ENCODE measurements around the gene CACNA1H. TPM values are rescaled to one million over a fixed set of nuclear protein-coding genes. Genes with fewer than 3 reads are reported as not detected.

Gene CACNA1H
- total and polyA plus RNA-seq, 3 experiments from 2014 or later, result 0.31 to 0.42 (median 0.40) TPM

DNA sequence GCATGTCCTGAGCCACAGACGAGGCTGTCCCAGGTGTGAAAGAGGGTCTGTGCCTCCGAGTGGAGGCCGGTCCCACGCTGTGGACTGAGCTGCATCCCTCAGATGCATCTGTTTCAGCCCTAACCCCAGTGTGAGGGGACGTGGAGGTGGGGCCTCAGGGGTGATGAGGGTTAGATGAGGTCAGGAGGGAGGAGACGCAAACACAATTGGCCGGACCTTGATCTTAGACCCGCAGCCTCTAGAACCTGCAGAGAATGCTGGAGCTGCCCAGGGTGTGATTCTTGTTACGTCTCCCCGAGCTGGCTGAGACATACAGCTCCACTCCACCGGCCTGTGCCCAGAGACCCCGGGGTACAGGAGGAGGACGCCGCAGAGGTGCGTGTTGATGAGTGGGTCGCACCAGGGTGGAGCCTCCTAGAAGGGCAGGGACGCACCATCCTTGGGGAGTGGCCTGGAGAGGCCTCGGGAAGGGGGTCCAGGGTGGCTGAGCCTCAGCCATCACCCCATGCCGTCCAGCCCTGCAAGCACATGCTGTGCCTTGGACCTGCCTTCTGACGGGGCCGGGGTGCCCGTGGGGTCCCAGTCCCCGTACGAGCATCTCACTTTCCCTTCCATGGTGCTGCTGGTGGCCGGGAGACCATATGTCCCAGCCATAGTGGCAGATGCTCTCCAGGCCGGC lies 40.3 kb upstream of the CACNA1H start:
- no peak overlapping the region for H3K4me3 Mint-ChIP-seq
- H3K9me3 Mint-ChIP-seq, result no peaks in the 10 kb centered on the region
- no peak for DNase-seq
- H3K27me3 ChIP-seq (ENCODE audit: insufficient read depth, low read length, poor library complexity, severe bottlenecking), result no peaks in the 10 kb centered on the region
- no peak overlapping the region for H3K27ac Mint-ChIP-seq
- H3K9me3 ChIP-seq (ENCODE audit: low read length), result no peaks in the 10 kb centered on the region
- CTCF ChIA-PET, result interaction anchor here (0.6 kb wide), 1 partner anchor 10 kb away, joined by 3 read pairs; no protein-coding TSS in a partner anchor
- no peak overlapping the region for H3K27ac ChIP-seq (ENCODE audit: low read depth, low read length)
- no peaks in the 10 kb centered on the region for H3K36me3 Mint-ChIP-seq
- no peaks in the 10 kb centered on the region for H3K36me3 ChIP-seq (ENCODE audit: insufficient read depth, low read length)
- no peaks in the 10 kb centered on the region for H3K4me1 Mint-ChIP-seq
- POLR2A ChIA-PET, result no interaction called here
- H3K4me1 ChIP-seq (ENCODE audit: insufficient read depth, low read length), result no peaks in the 10 kb centered on the region
- H3K27me3 Mint-ChIP-seq, result peaks cover 3 to 4% of the 10 kb centered on the region in 2 donors
- no peak overlapping the region for H3K4me3 ChIP-seq (ENCODE audit: low read length)

DNA sequence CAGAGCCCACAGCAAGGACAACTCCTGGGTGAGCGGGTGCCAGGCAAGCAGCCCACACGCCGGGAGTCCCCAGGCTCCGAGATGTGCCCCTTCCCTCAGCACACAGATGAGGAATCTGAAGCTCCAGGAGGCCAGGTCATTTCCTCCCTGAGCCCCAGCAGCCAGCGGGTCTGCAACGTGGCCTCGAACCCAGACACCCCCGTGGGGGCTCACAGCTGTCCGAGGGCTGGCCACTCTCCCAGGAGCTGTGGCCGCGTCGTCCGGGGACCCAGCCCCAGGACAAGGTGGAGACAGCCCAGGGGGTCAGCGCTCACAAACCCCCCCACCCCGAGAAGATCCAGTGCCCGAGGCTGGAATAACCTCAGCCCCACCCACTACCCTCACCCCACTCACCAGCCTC lies 39.4 kb upstream of the CACNA1H start:
- DNase-seq, result no peak
- Histone ChIP-seq H3K4me1 (ENCODE audit: insufficient read depth, low read length) (no peaks in the 10 kb centered on the region), H3K27me3 (ENCODE audit: insufficient read depth, low read length, poor library complexity, severe bottlenecking) (no peaks in the 10 kb centered on the region), H3K36me3 (ENCODE audit: insufficient read depth, low read length) (no peaks in the 10 kb centered on the region), H3K27ac (ENCODE audit: low read depth, low read length) (no peak overlapping the region), H3K4me3 (ENCODE audit: low read length) (no peak overlapping the region), H3K9me3 (ENCODE audit: low read length) (no peaks in the 10 kb centered on the region)
- POLR2A ChIA-PET, result no interaction called here
- Mint-ChIP-seq H3K4me3 (no peak overlapping the region), H3K36me3 (no peaks in the 10 kb centered on the region), H3K27me3 (peaks cover 3 to 4% of the 10 kb centered on the region in 2 donors), H3K27ac (no peak overlapping the region), H3K9me3 (no peaks in the 10 kb centered on the region), H3K4me1 (no peaks in the 10 kb centered on the region)
- CTCF ChIA-PET, result no interaction called here

DNA sequence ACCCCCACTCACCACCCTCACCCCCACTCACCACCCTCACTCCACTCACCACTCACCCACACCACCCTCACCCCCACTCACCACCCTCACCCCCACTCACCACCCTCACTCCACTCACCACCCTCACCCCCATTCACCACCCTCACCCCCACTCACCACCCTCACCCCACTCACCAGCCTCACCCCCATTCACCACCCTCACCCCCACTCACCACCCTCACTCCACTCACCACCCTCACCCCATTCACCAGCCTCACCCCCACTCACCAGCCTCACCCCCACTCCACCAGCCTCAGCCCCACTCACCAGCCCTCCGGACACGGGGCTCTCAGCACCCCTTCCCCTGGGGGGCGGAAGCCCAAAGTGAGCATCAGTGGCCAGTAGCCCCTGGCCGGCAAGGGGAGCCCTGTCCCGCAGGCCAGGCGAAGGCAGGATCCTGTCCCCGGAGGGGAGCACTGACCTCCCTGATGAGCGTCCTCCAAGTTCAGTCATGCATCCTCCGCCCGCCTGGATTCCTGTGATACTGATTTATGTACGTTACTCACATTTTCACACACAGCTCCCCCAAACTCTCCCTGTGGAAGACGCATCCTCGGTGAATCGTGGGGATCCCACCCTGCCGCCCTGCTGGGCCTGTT lies 38.9 kb upstream of the CACNA1H start:
- Histone ChIP-seq H3K9me3 (ENCODE audit: low read length) (no peaks in the 10 kb centered on the region), H3K4me3 (ENCODE audit: low read length) (no peak overlapping the region), H3K36me3 (ENCODE audit: insufficient read depth, low read length) (no peaks in the 10 kb centered on the region), H3K4me1 (ENCODE audit: insufficient read depth, low read length) (no peaks in the 10 kb centered on the region), H3K27me3 (ENCODE audit: insufficient read depth, low read length, poor library complexity, severe bottlenecking) (no peaks in the 10 kb centered on the region), H3K27ac (ENCODE audit: low read depth, low read length) (no peak overlapping the region)
- Mint-ChIP-seq H3K4me3 (no peak overlapping the region), H3K9me3 (no peaks in the 10 kb centered on the region), H3K27me3 (peaks cover 3 to 4% of the 10 kb centered on the region in 2 donors), H3K4me1 (no peaks in the 10 kb centered on the region), H3K27ac (no peak overlapping the region), H3K36me3 (no peaks in the 10 kb centered on the region)
- POLR2A ChIA-PET, result no interaction called here
- DNase-seq, result no peak
- CTCF ChIA-PET, result no interaction called here

DNA sequence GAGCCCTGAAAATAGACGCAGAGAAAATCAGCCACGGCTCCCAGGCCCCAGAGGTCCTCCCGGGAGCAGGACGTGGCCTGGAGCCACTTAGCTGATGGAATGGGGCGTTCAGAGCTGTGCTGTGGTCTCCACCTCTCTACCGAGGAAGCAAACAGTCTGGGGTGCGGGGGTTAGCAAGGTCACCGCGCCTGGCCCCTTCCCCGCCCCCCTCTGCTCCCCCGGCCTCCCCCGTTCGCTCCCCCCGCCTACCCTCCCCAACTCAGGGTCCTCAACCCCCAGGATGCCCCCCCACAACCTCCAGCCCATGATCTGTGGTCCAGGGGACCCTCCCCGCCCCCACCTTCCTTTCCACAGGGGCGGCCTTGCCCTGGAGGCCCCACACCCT lies 36.2 kb upstream of the CACNA1H start:
- CTCF ChIA-PET, result no interaction called here

DNA sequence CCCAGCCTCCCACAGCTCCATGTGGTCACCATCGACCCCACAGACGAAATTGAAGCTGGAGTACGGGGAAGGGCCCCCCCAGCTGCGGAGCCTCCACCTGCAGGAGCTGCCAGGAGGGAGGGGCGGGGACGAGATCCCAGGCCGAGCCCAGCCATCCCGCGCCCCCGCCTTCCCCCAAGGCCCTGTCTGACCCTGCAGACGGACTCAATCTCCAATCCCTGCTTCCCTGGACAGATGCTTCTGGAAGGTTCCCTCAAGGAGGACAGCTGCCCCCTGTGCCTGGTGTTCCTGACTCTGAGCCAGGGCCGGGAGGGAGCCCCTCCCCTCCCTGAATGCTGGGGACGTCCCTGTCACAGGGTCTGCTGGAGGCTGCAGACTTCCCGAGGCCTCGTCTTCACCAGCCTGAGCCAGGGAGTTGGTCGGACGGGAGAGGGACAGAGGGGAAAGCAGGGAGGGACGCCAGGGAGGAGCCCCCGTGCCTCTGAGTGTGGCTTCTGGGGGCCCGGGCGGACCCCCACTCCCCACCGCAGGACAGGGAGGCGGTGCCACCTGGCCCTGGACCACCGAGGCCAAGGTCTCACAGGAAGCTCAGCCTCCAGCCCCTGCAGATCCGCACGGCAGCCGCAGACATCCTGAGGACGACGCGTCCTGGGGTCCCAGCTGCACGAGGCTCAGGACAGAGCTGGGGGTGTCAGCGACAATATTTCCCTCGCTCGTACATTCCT lies 35.6 kb upstream of the CACNA1H start:
- Histone ChIP-seq H3K4me1 (ENCODE audit: insufficient read depth, low read length) (no peaks in the 10 kb centered on the region), H3K4me3 (ENCODE audit: low read length) (no peak overlapping the region), H3K36me3 (ENCODE audit: insufficient read depth, low read length) (no peaks in the 10 kb centered on the region), H3K27ac (ENCODE audit: low read depth, low read length) (no peak overlapping the region), H3K27me3 (ENCODE audit: insufficient read depth, low read length, poor library complexity, severe bottlenecking) (no peaks in the 10 kb centered on the region), H3K9me3 (ENCODE audit: low read length) (no peaks in the 10 kb centered on the region)
- Mint-ChIP-seq H3K9me3 (no peaks in the 10 kb centered on the region), H3K36me3 (no peaks in the 10 kb centered on the region), H3K27me3 (no peaks in the 10 kb centered on the region), H3K27ac (no peak overlapping the region), H3K4me1 (no peaks in the 10 kb centered on the region), H3K4me3 (no peak overlapping the region)
- ChIA-PET POLR2A (no interaction called here), CTCF (no interaction called here)
- no peak for DNase-seq

More for the DNA sequence above, 36.2 kb upstream of the CACNA1H start:
- Mint-ChIP-seq H3K4me3 (no peak overlapping the region), H3K36me3 (no peaks in the 10 kb centered on the region), H3K9me3 (no peaks in the 10 kb centered on the region), H3K4me1 (no peaks in the 10 kb centered on the region), H3K27ac (no peak overlapping the region), H3K27me3 (no peaks in the 10 kb centered on the region)
- no peaks in the 10 kb centered on the region for H3K36me3 ChIP-seq (ENCODE audit: insufficient read depth, low read length)
- H3K4me3 ChIP-seq (ENCODE audit: low read length), result no peak overlapping the region
- no peaks in the 10 kb centered on the region for H3K9me3 ChIP-seq (ENCODE audit: low read length)
- H3K4me1 ChIP-seq (ENCODE audit: insufficient read depth, low read length), result no peaks in the 10 kb centered on the region
- no peaks in the 10 kb centered on the region for H3K27me3 ChIP-seq (ENCODE audit: insufficient read depth, low read length, poor library complexity, severe bottlenecking)
- no peak for DNase-seq
- POLR2A ChIA-PET, result no interaction called here
- no peak overlapping the region for H3K27ac ChIP-seq (ENCODE audit: low read depth, low read length)

DNA sequence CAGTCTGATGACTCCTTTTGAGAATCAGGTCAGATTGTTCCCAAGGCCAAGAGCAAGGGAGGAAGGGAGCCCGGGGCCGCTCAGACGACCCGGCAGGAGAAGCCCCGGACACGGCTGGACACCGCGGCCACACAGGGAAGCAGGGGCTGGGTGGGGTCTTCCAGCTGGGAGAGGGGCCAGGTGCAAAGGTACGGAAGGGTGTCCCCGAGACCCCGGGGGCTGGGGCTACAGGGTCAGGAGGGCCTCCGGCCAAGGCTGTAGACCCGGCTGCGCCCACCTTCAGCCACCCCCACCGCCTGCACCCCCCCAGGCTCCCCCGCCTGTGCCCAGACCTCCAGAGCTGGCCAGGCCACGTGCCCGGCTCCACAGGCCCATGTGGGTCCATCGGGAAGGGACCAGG lies 35.0 kb upstream of the CACNA1H start:
- H3K27ac Mint-ChIP-seq, result no peak overlapping the region

DNA sequence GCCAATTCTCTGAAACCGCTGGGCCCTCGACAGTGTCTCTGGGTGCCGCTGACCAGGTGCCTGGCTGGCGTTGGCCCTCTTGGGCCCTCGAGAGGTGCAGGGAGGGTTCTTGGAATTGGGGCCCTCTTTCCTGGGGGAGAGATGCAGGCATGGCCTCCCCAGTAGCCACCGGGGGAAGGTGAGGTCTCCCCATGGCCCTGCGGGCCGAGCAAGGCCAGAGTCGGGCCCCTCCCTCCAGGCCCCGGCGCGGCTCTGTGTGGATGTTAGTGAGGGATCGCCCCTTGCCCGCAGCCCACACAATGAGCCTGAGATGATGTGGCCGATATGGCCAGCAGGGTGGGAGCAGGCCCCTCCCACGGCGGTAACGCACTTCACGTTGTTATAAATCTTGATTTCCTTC lies 33.8 kb upstream of the CACNA1H start:
- H3K36me3 ChIP-seq (ENCODE audit: insufficient read depth, low read length), result no peaks in the 10 kb centered on the region
- Mint-ChIP-seq H3K4me3 (no peak overlapping the region), H3K27ac (no peak overlapping the region), H3K4me1 (no peaks in the 10 kb centered on the region), H3K9me3 (no peaks in the 10 kb centered on the region), H3K27me3 (no peaks in the 10 kb centered on the region), H3K36me3 (no peaks in the 10 kb centered on the region)
- CTCF ChIA-PET, result no interaction called here
- POLR2A ChIA-PET, result no interaction called here
- no peak overlapping the region for H3K4me3 ChIP-seq (ENCODE audit: low read length)
- H3K27ac ChIP-seq (ENCODE audit: low read depth, low read length), result no peak overlapping the region
- no peaks in the 10 kb centered on the region for H3K4me1 ChIP-seq (ENCODE audit: insufficient read depth, low read length)
- no peak for DNase-seq
- H3K27me3 ChIP-seq (ENCODE audit: insufficient read depth, low read length, poor library complexity, severe bottlenecking), result no peaks in the 10 kb centered on the region
- H3K9me3 ChIP-seq (ENCODE audit: low read length), result no peaks in the 10 kb centered on the region

More for the DNA sequence above, 35.0 kb upstream of the CACNA1H start:
- ChIA-PET CTCF (no interaction called here), POLR2A (no interaction called here)
- H3K4me3 Mint-ChIP-seq, result no peak overlapping the region
- no peaks in the 10 kb centered on the region for H3K9me3 Mint-ChIP-seq
- no peaks in the 10 kb centered on the region for H3K27me3 Mint-ChIP-seq
- no peaks in the 10 kb centered on the region for H3K4me1 Mint-ChIP-seq
- H3K27me3 ChIP-seq (ENCODE audit: insufficient read depth, low read length, poor library complexity, severe bottlenecking), result no peaks in the 10 kb centered on the region
- DNase-seq, result no peak
- no peak overlapping the region for H3K4me3 ChIP-seq (ENCODE audit: low read length)
- H3K4me1 ChIP-seq (ENCODE audit: insufficient read depth, low read length), result no peaks in the 10 kb centered on the region
- H3K9me3 ChIP-seq (ENCODE audit: low read length), result no peaks in the 10 kb centered on the region
- no peaks in the 10 kb centered on the region for H3K36me3 ChIP-seq (ENCODE audit: insufficient read depth, low read length)
- no peak overlapping the region for H3K27ac ChIP-seq (ENCODE audit: low read depth, low read length)
- H3K36me3 Mint-ChIP-seq, result no peaks in the 10 kb centered on the region

DNA sequence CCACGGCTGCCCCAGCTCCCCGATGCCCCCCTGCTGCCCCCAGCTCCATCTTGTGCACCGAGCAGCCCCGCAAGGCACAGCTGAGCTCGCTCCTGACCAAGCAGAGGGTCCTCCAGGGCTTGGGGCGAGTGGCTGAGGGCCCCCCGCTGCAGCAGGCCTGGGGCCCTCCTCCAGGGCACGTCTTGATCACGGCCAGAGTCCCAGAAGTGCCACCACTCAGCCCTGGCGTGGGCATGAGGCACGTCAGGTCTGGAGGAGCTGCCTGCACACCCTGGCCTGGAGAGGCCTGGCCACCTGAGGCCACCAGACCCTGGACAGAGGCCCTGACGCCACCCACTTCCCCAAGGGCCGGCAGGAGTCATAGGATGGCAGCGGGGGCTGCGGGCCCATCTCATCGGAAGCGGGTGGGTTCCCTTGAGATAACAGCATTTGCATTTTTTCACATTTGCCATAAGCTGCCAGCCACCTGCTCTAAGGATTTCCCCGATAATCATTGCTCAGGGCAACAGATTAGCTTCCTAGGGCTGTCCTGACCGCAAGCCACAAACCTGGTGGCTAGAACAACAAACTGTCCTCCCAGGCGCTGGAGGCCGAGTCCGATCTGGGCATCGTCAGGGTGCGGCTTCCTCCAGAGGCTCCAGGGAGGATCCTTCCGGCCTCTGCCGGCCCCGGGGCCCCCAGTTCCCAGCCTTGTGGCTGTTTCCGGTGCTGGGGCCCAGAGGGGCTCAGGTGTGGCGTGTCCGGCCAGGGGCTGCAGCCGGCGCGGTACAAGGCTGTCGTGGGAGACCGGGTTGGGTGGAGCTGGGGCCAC lies 32.9 kb upstream of the CACNA1H start:
- Mint-ChIP-seq H3K4me1 (no peaks in the 10 kb centered on the region), H3K36me3 (no peaks in the 10 kb centered on the region), H3K4me3 (no peak overlapping the region), H3K27me3 (no peaks in the 10 kb centered on the region), H3K9me3 (no peaks in the 10 kb centered on the region), H3K27ac (no peak overlapping the region)
- Histone ChIP-seq H3K4me3 (ENCODE audit: low read length) (no peak overlapping the region), H3K36me3 (ENCODE audit: insufficient read depth, low read length) (no peaks in the 10 kb centered on the region), H3K9me3 (ENCODE audit: low read length) (no peaks in the 10 kb centered on the region), H3K27ac (ENCODE audit: low read depth, low read length) (no peak overlapping the region), H3K27me3 (ENCODE audit: insufficient read depth, low read length, poor library complexity, severe bottlenecking) (no peaks in the 10 kb centered on the region), H3K4me1 (ENCODE audit: insufficient read depth, low read length) (no peaks in the 10 kb centered on the region)
- POLR2A ChIA-PET, result no interaction called here
- DNase-seq, result no peak
- CTCF ChIA-PET, result no interaction called here

Measured in CD8-positive, alpha-beta memory T cell (primary cell).